CD14-positive monocyte (primary cell): ENCODE measurements around the gene GUSB. TPM values are rescaled to one million over a fixed set of nuclear protein-coding genes. Genes with fewer than 3 reads are reported as not detected.
"Not testable (repeated sequence)": the region's sequence is repeated elsewhere in the genome, so short reads cannot be mapped to it uniquely, and the experiment has no call there.

ENCODE experiments used
- DNase-seq, 3 donors: peaks; one replicate each; pipeline ENCODE4 v3.0.0-alpha.2; 2011 to 2022
- H2AFZ ChIP-seq: 2 replicates; pipeline ENCODE4 v1.6.0; 2012; ENCODE audit warnings: mild to moderate bottlenecking, low read depth, low read length, inconsistent platforms; ENCODE audit not compliant: insufficient read depth, poor library complexity, severe bottlenecking
- H3K27ac ChIP-seq, 2 donors: 1 replicate in 1 of 2; 2 replicates in 1 of 2; pipeline ENCODE4 v1.5.1; 2012 to 2013; ENCODE audit warnings: low read length in 2 of 2, control low read depth in 1 of 2, inconsistent platforms in 1 of 2, low read depth in 1 of 2, mild to moderate bottlenecking in 1 of 2
- H3K27me3 ChIP-seq, 2 donors: one replicate each; pipeline versions ENCODE4 v1.6.0 to v1.6.1; 2011 to 2013; ENCODE audit warnings: low read length in 2 of 2; ENCODE audit not compliant: control insufficient read depth in 2 of 2, insufficient read depth in 2 of 2
- H3K36me3 ChIP-seq, 2 donors: replicated peaks in 1 of 2; 1 replicate in 1 of 2; 2 replicates in 1 of 2; pipeline versions ENCODE4 v1.5.1 to v1.6.1; 2012 to 2013; ENCODE audit warnings: low read length in 2 of 2, control low read depth in 1 of 2, inconsistent platforms in 1 of 2, mild to moderate bottlenecking in 1 of 2; ENCODE audit not compliant: insufficient read depth in 2 of 2, control insufficient read depth in 1 of 2
- H3K4me1 ChIP-seq, 2 donors: 1 replicate in 1 of 2; 2 replicates in 1 of 2; pipeline versions ENCODE4 v1.5.1 to v1.6.1; 2012 to 2013; ENCODE audit warnings: low read length in 2 of 2, control low read depth in 1 of 2, inconsistent platforms in 1 of 2, mild to moderate bottlenecking in 1 of 2, moderate library complexity in 1 of 2; ENCODE audit not compliant: insufficient read depth in 2 of 2, control insufficient read depth in 1 of 2
- H3K4me2 ChIP-seq: replicated peaks from 2 replicates; pipeline ENCODE3; 2012; ENCODE audit warnings: low read length, moderate library complexity, mild to moderate bottlenecking; ENCODE audit not compliant: poor library complexity, severe bottlenecking; ENCODE audit errors: extremely low read depth
- H3K4me3 ChIP-seq, 3 experiments: fragments of 200-600 bp in 1 of 3; sonication (generic) in 1 of 3; replicated peaks in 1 of 3; 1 replicate in 2 of 3; 2 replicates in 1 of 3; pipeline ENCODE4 v1.5.1; 2011 to 2013; ENCODE audit warnings: low read length in 3 of 3, mild to moderate bottlenecking in 3 of 3, control low read depth in 2 of 3, low read depth in 2 of 3, inconsistent platforms in 1 of 3, moderate library complexity in 1 of 3
- H3K79me2 ChIP-seq: 2 replicates; pipeline ENCODE4 v1.6.0; 2012; ENCODE audit warnings: mild to moderate bottlenecking, control low read depth, inconsistent platforms, low read length, moderate library complexity; ENCODE audit not compliant: insufficient read depth
- H3K9ac ChIP-seq: 2 replicates; pipeline ENCODE4 v1.6.0; 2017; ENCODE audit warnings: low read length, mild to moderate bottlenecking; ENCODE audit not compliant: insufficient read depth, poor library complexity, severe bottlenecking
- H3K9me3 ChIP-seq, 2 donors: replicated peaks in 1 of 2; 1 replicate in 1 of 2; 2 replicates in 1 of 2; pipeline versions ENCODE4 v1.5.1 to v1.6.1; 2012 to 2013; ENCODE audit warnings: low read length in 2 of 2, control low read depth in 1 of 2; ENCODE audit not compliant: control insufficient read depth in 1 of 2, insufficient read depth in 1 of 2
- H4K20me1 ChIP-seq: 2 replicates; pipeline ENCODE4 v1.6.0; 2012; ENCODE audit warnings: mild to moderate bottlenecking, low read length, control low read depth, moderate library complexity; ENCODE audit not compliant: insufficient read depth
- H3K27ac Mint-ChIP-seq, 7 donors: one replicate each; pipeline ENCODE4 v1.8.0; 2020; ENCODE audit warnings: mild to moderate bottlenecking in 7 of 7, mixed read lengths in 7 of 7, moderate library complexity in 6 of 7, inconsistent platforms in 2 of 7
- H3K27me3 Mint-ChIP-seq, 3 donors: one replicate each; pipeline ENCODE4 v1.8.0; 2021 to 2022; ENCODE audit warnings: low read depth in 3 of 3, mild to moderate bottlenecking in 3 of 3, mixed read lengths in 3 of 3, moderate library complexity in 3 of 3, inconsistent platforms in 1 of 3
- H3K36me3 Mint-ChIP-seq, 2 donors: one replicate each; pipeline ENCODE4 v1.8.0; 2020; ENCODE audit warnings: mixed read lengths in 2 of 2, inconsistent platforms in 1 of 2, mild to moderate bottlenecking in 1 of 2
- H3K4me1 Mint-ChIP-seq: one replicate; pipeline ENCODE4 v1.8.0; 2020; ENCODE audit warnings: mild to moderate bottlenecking, mixed read lengths
- H3K4me3 Mint-ChIP-seq, 2 donors: one replicate each; pipeline ENCODE4 v1.8.0; 2020; ENCODE audit warnings: mild to moderate bottlenecking in 2 of 2, mixed read lengths in 2 of 2, moderate library complexity in 1 of 2
- H3K9me3 Mint-ChIP-seq, 7 donors: one replicate each; pipeline ENCODE4 v1.8.0; 2020 to 2022; ENCODE audit warnings: mixed read lengths in 7 of 7, mild to moderate bottlenecking in 6 of 7, moderate library complexity in 6 of 7, inconsistent platforms in 2 of 7
- CTCF ChIP-seq: fragments of 200-600 bp; IDR thresholded peaks from one replicate; pipeline ENCODE4 v1.8.0; 2022; ENCODE audit warnings: antibody characterized with exemption, mild to moderate bottlenecking
- WGBS: methylation state at CpG from one replicate; pipeline ENCODE4 v1.1.5; 2013; ENCODE audit warnings: missing lambda C conversion rate; ENCODE audit not compliant: insufficient coverage; 5-methylcytosine and 5-hydroxymethylcytosine counted together
- intact Hi-C, 2 donors: fragments of 100-400 bp; cut with micrococcal nuclease; formaldehyde crosslinking; loops; one replicate each; pipeline versions ENCODE4 v1.15.0 to v1.15.1; 2023
- polyA plus RNA-seq, 3 donors: library from polyadenylated mRNA; depleted of rRNA in 1 of 3; unstranded in 2 of 3; stranded (reverse) in 1 of 3; fragments of 300-500 nt in 2 of 3; fragments of >200 nt in 1 of 3; fragmentation: Illumina TruSeq in 2 of 3; gene quantifications; 1 replicate in 2 of 3; 2 replicates in 1 of 3; pipeline ENCODE4 v1.2.3, GENCODE V29; 2012 to 2021

Gene GUSB
- polyA plus RNA-seq, 3 donors = 113 to 121 (median 115) TPM

- Histone ChIP-seq H2AFZ (no peak overlapping the region), H3K4me2 (no peak overlapping the region), H3K4me1 (no peaks in the 10 kb centered on the region), H3K9ac (no peak overlapping the region), H3K4me3 (no peak overlapping the region), H3K79me2 (no peaks in the 10 kb centered on the region), H4K20me1 (no peaks in the 10 kb centered on the region), H3K9me3 (no peaks in the 10 kb centered on the region), H3K27ac (no peak overlapping the region), H3K27me3 (no peaks in the 10 kb centered on the region), H3K36me3 (no peaks in the 10 kb centered on the region)
- no peak for DNase-seq
- Mint-ChIP-seq H3K9me3 (peaks cover 0 to 3% (median 0%) of the 10 kb centered on the region in 7 donors), H3K4me1 (no peaks in the 10 kb centered on the region), H3K4me3 (no peak overlapping the region), H3K36me3 (no peaks in the 10 kb centered on the region), H3K27me3 (peaks cover 0 to 3% (median 2%) of the 10 kb centered on the region in 3 donors), H3K27ac (no peak overlapping the region)
- intact Hi-C loops = loop anchor here in 1 of 2 donors (10.0 kb wide), 2 partner anchors 85 to 1005 kb away; partner anchors contain the start of genes ASL, SBDS and TYW1
- TF ChIP-seq CTCF = no peak
- no CpG with 5 or more reads among the region's 3 CpGs for WGBS
Observed at GRCh38 chr7:65989694-65990080, 7.7 kb upstream of the GUSB start.

GRCh38 chr7:65988503-65988902, 6.5 kb upstream of the GUSB start:
- H3K27me3 Mint-ChIP-seq = not testable (repeated sequence)

More at GRCh38 chr7:65988503-65988902, 6.5 kb upstream of the GUSB start:
- not testable (repeated sequence) for H3K4me2 ChIP-seq, H3K79me2 ChIP-seq, H3K27me3 ChIP-seq, H3K4me3 ChIP-seq, H3K4me1 Mint-ChIP-seq, H3K36me3 ChIP-seq, H3K27ac Mint-ChIP-seq, DNase-seq, H3K9ac ChIP-seq, H2AFZ ChIP-seq, H3K9me3 Mint-ChIP-seq, H3K9me3 ChIP-seq, H3K4me1 ChIP-seq, H4K20me1 ChIP-seq, H3K27ac ChIP-seq, H3K4me3 Mint-ChIP-seq, H3K36me3 Mint-ChIP-seq
- intact Hi-C loops = loop anchor here in 1 of 2 donors (10.0 kb wide), 2 partner anchors 86 to 1006 kb away; partner anchors contain the start of genes ASL, SBDS and TYW1
- no CpG with 5 or more reads among the region's 1 CpG for WGBS
